Umbilical cord (tissue), 2 donors: ENCODE data around the gene DIP2A. TPM values are rescaled to one million over a fixed set of nuclear protein-coding genes. Genes with fewer than 3 reads are reported as not detected.
A peak's percentile ranks its signal among the peaks of the same experiment; 100 is the strongest.
"Not testable (repeated sequence)": the region's sequence is repeated elsewhere in the genome, so short reads cannot be mapped to it uniquely, and the experiment has no call there.

Experiments
- DNase-seq: peaks from one replicate; pipeline ENCODE4 v3.0.0-alpha.2; 2015; ENCODE audit warnings: low spot score
- total RNA-seq: library from RNA; depleted of rRNA; stranded (reverse); fragments of >200 nt; gene quantifications from one replicate; pipeline ENCODE4 v1.2.3, GENCODE V29; 2014; ENCODE audit warnings: low replicate concordance; ENCODE audit not compliant: insufficient read depth

The DIP2A gene
- total RNA-seq, 1 donor from 2014 or later: 29.1 TPM

- no peak for DNase-seq
Observed at GRCh38 chr21:46556802-46557201, 98.1 kb downstream of the DIP2A start.

GRCh38 chr21:46557469-46557868, 98.8 kb downstream of the DIP2A start:
- DNase-seq: no peak

GRCh38 chr21:46557919-46558392, 99.3 kb downstream of the DIP2A start:
- no peak for DNase-seq

GRCh38 chr21:46559291-46559983, 100.7 kb downstream of the DIP2A start:
- DNase-seq: no peak

- DNase-seq: no peak
Observed at GRCh38 chr21:46560568-46561444, 102.1 kb downstream of the DIP2A start.

- DNase-seq: no peak
Observed at GRCh38 chr21:46561445-46562090, 102.9 kb downstream of the DIP2A start.

GRCh38 chr21:46562472-46562871, 103.8 kb downstream of the DIP2A start:
- DNase-seq: no peak

- DNase-seq: no peak
Observed at GRCh38 chr21:46562964-46563607, 104.4 kb downstream of the DIP2A start.

- DNase-seq: no peak
Observed at GRCh38 chr21:46564391-46564790, 105.7 kb downstream of the DIP2A start.

- DNase-seq: no peak
Observed at GRCh38 chr21:46567348-46567747, 108.7 kb downstream of the DIP2A start.

GRCh38 chr21:46568562-46568961, 109.9 kb downstream of the DIP2A start:
- DNase-seq: no peak

GRCh38 chr21:46569081-46569480, 110.4 kb downstream of the DIP2A start:
- no peak for DNase-seq

GRCh38 chr21:46570119-46570518, 111.4 kb downstream of the DIP2A start:
- no peak for DNase-seq

GRCh38 chr21:46570631-46571030, 111.9 kb downstream of the DIP2A start:
- DNase-seq: no peak

GRCh38 chr21:46572850-46573249, 114.2 kb downstream of the DIP2A start:
- DNase-seq: no peak

- not testable (repeated sequence) for DNase-seq
Observed at GRCh38 chr21:46577786-46578185, 119.1 kb downstream of the DIP2A start.

GRCh38 chr21:46579394-46579793, 120.7 kb downstream of the DIP2A start:
- not testable (repeated sequence) for DNase-seq

- no peak for DNase-seq
Observed at GRCh38 chr21:46581780-46582307, 123.2 kb downstream of the DIP2A start.

- no peak for DNase-seq
Observed at GRCh38 chr21:46585191-46585953, 126.7 kb downstream of the DIP2A start.

GRCh38 chr21:46594276-46594675, 135.6 kb downstream of the DIP2A start:
- DNase-seq: no peak

- DNase-seq: peak; percentile 13
Observed at GRCh38 chr21:46596201-46596600, 137.5 kb downstream of the DIP2A start.
